HG02870 (cell line): ENCODE measurements around the gene DBX1.
A peak's percentile ranks its signal among the peaks of the same experiment; 100 is the strongest.

Experiments used
- ATAC-seq: cut with Tn5 transposase; IDR thresholded peaks from one replicate; pipeline ENCODE4 v1.9.1; 2021; ENCODE audit warnings: mild to moderate bottlenecking, moderate library complexity; ENCODE audit not compliant: unreplicated experiment

Gene DBX1

DNA sequence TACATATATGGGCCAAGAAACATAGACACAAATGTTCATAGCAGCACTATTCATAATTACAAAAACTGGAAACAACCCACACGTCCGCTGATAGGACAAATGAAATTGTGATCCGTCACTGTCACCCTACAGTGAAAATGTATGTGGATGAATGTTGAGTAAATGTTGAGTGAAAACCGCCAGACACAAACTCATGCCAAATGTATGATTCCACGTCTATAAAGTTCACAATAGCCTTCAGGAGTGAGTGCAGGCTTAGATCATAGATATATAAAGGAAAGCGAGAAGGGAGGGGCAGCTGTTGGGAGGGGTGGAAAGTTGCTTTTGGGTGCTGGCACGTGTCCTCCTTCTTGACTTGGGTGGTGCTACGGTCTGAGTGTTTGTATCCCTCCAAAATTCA lies 33.6 kb downstream of the DBX1 start:
- ATAC-seq, result no peak

DNA sequence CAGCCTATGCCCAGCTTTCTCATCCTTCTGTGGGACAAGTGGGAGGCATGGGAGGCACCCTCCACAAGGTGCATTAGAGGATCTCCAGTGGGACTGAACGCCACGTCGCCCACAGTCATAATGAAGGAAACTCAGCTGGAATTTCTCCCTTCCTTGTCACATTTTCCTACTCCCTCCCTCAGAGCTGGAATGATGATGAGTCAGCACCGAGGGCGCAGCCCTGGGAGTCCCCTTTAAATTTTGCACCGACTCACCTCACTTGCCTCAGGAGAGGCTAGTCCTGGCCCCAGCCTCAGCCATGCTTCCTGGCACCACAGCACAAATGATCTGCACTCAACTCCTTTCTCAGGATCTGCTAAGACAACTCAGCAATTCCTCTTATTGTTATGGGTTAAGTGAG lies 34.3 kb downstream of the DBX1 start:
- ATAC-seq, result no peak

DNA sequence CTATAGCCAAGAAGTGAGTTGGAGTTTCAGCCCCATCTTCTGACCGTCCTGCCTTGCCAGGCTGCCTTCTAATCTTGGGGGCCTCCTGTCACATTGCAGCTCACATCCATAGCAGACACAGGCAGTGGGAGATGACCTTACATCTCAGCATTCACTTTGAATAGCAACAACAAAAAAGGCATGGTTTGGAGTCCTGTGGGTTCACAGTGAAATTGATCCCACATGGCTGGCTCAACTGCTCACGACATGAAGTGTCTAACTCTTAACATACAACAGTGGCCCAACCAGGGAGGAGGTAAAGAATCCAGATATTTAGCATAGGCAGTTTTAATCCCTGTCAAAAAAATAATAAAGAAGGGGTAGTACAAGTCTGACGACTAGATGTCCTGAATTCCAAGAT lies 38.1 kb downstream of the DBX1 start:
- ATAC-seq, result no peak

DNA sequence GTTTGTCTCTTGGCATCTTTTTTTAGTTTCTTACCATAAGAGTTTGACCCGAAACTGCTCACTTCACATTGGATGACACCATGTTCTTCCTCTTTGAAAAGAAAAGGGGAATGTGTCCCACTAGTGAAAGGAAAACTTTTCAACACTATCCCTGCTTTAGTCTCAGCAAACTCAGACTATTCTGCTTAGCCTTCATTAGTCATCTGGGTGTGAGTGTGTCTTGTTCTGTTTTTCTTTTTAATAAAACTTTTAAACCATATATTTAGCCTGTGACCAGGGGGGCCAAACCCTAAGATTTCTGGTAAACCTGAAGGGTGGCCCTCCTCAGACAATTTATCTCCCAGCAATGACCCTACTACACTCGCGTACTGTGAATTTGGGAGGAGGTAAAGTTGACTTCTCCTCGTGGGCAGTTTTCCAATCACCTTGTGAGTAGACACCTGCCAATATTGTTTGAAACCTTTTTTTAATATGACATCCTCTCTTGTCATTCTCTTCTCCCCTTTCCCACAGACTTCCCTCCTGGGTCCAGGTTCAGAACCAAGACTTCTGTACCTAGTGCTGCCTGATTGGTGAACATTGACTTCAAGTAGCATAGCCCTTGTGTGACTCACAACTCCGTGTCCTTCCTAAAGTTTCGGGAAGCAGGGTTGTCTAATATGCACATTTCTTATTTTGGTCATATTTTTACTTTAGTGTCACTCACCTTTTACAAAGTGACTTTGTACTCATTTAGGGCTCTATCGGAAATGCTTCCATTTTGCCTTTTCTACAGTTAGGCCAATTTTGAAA lies 39.9 kb downstream of the DBX1 start:
- ATAC-seq, result no peak

DNA sequence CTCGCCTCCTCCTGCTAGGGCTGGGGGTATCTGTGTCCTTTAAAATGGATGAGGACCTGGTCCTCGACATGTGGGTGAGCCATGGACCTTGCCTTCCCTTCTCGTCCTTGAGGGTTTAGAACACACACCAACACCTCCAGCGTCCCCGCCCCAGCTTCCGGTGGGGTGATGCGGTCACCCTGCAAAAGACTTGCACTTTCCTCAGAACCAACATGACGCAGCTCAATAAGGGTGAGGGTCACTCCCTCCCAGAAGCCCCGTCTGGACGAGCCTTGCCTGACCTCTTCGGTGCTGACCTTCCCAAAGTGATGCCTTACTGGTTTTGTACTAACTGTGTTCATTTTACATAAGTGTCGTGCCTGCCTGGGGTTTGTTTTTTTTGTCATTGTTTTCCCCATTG lies 41.0 kb downstream of the DBX1 start:
- ATAC-seq, result no peak

DNA sequence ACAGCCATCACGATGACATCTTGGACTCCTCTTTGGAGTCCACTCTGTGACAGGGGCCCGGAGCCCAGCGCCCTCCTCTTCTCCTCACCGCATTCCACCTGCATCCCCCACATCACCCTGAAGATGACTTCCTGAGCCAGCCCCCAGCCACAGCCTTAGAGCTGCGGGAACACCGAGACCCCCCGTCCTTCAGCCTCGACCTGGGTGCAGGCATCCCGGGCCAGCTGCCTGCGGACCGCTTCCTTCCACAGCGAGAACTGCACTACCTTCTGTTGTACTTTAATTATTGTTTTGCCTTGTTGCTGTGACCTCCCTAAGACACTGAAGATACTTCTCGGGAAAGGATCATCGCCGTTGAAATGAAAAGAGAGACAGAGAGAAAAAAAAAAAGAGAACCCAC lies 42.1 kb downstream of the DBX1 start:
- ATAC-seq, result no peak

DNA sequence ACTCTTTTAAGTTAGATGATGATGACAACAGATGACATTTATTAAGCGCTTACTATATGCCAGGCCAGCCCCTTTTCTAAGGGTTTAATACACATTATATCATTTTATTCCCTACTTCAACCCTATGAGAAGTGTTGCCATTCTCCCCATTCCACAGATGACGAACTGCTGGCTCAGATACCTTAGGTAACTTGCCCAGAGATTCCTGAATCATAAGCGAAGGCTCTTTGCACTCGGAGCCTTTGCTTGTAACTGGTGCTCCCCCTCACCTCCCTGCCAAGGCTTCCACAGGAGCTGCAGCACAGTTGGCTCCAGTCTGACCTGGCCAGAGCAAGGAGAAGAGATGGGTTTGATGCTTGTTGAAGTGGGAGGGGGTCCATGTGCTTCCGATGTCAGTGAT lies 43.0 kb downstream of the DBX1 start:
- ATAC-seq, result no peak

DNA sequence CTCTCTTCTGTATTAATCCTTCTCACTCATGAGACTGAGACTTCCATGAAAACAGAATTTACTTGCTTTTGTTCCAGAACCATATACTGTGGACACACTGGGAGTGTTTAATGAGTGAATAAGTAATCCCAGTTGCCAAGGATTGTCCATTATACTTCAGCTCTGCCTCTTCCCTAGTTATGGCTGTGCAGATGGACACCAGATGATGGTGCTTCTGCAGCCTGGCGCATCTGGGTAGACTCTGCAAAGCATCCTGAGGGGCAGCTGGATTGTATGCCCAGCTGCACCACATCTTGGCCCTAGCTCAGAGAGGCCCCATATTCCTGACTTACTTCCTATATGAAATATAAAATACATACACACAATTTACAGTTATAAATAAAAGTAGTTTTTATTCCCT lies 43.5 kb downstream of the DBX1 start:
- no peak for ATAC-seq

DNA sequence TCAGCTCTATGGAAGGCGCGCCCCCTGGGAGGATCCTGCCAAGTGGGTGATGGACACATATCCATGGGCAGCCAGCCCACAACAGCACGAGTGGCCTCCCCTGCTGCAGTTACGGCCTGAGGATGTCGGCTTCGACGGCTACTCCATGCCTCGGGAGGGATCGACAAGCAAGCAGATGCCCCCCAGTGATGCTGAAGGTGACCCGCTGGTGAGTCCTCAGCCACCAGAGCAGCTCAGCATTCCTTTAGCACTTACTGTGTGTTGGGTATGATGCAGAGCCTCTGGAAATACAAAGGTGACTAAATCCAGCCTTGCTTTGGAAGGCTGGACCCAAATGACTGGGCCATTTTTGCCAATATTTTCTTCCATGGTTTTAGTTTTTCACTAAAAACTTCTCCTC lies 45.7 kb downstream of the DBX1 start:
- ATAC-seq, result no peak

DNA sequence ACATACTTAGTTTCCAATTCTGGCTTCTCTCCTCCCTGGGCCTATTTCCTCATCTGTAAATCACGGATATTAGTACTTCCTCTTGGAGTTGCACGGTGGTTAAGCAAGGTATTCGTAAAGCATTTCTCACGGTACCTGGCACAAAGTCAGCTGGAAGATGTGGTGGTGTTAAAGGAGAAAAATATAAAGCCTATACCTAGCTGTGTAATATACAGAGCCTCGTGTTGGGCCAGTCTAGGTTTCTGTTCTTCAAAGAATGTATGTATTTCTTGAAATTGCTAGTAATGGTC lies 47.2 kb downstream of the DBX1 start:
- no peak for ATAC-seq

DNA sequence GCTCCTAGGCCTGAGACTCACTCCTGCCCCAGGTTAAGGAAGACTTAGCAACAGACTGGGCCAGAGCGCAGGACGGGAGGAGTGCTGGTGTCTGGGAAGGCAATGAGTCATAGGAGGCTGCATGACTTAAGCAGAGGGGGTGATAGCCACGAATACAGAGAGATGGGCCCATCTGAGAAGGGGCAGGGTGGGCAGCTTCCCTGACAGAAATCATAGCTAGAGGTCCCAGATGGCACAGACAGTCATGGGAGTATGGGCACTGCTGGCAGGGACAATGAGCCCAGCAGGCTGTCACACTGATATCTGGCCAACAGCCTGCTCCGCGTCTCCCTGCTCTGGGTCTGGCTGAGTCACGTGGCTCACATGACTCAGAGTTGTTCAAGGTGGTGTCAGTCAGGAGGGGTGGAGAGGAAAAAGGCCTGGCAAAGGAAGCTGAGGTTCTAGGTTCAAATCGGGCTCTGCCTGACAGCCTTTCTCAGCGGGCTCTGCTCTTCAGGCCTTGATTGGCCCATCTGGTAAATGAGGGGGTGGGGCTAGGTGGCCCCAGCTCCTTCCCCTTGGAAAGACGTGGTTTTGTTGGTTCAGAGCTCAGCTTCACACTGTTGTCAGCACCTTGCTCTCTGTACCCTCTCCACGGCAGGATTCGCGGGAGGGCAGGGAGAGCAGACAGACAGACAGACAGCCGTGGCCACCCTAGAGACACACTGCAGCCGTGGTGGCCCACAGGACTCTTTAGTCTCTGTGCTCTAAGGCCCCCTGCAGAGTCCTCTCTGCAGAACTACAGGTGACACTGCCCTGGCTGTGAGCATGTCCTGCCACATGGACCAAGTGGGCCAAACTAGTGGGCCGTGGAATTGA lies 47.8 kb downstream of the DBX1 start:
- ATAC-seq, result no peak

DNA sequence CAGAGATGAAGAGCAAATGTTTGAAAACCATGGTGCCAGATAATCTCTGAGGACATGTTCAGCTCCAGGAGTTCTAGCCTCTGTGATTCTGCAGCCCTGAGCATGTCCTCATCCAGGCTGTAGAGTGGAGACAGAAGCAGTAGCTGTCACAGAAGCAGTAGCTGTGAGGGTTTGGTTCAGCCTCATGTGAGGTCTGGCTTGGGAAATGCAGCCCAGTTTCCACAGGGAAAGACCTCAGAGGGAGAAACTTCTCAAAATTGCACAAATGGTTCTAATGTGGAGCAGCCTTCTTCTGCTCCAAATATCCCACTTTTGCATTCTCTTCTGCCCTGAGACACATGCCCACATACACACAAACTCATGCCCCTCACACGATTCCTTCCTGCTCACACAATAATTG lies 48.4 kb downstream of the DBX1 start:
- ATAC-seq, result no peak

DNA sequence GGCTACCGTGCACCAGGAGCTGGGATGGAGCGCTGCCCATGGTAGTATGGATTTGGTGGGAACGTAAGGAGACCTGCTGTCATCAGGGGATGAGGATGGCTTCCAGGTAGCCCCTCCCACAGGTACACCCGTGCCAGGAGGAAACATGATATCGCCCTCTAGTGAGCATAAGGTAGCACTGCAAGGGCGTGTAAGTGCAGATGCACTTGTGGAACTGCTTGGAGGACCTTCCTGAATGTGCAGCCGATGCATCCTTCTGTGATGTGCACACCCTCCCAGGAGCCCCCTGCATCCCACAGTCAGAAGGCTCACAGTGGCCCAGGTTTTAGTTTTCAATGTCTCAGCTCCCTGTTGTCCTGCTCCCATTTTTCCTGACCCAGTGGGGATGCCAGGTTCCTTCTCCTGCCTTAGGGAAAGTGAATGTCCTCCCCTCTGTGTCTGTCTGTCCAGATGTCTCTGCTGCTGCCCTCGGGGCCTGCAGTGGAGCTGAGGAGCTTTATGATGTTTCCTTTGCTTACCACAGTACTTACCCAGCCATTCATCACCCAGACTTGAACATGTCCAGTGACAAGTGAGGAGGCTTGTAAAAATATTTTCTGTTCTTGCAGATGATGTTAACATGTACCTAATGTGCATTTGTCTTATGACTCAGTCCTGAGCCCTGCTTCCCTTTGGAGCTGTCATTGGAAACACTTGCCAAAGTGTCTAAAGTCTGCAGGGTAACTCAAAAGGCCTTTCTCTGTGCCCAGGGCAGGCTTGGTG lies 49.2 kb downstream of the DBX1 start:
- peak; percentile 85 for ATAC-seq

DNA sequence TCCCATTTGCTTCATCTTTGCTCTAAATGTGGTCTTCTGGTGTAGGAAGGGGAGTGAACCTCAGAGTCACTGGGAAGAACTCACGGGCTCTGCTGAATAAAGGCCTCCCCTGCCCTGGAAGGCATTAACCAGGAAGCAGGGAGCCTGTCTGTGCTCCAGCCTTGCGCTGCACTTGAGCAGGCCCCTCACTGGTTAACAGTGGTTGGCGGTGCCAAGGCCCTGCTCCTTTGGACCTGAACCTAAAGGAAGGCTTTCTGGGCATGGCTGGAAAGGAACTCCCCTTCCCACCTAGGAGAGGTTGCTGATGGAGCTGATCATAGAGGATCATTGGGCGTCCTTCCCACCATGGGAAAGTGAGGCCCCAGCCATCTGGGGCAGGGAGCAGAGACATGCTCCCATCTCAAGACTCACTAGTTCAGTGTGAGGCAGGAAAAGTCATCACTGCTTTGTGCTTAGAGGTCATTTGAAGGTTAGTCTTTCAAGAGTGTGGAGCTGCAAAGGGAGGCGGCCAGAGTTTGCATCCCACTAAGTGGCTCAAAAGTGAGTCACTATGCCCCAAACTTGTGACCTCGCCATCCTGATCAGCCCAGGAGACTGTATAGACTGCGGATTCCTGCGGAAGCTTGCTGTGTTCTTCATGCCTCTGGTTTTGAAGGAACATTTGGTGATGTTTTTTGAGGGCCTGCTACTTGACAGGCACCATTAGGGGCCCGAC lies 50.4 kb downstream of the DBX1 start:
- no peak for ATAC-seq
